Suprapubic skin (tissue), 4 donors: ENCODE results near the gene ACAP3. TPM values are rescaled to one million over a fixed set of nuclear protein-coding genes. Genes with fewer than 3 reads are reported as not detected.

ENCODE experiments used
- DNase-seq, 2 donors: peaks; one replicate each; pipeline ENCODE4 v3.0.0-alpha.2; 2019; ENCODE audit warnings: low spot score in 2 of 2
- H3K27ac ChIP-seq: fragments of 200-600 bp; sonication (generic); one replicate; pipeline ENCODE4 v1.5.1; 2019
- H3K27me3 ChIP-seq: fragments of 200-600 bp; sonication (generic); one replicate; pipeline ENCODE4 v1.5.1; 2019
- H3K36me3 ChIP-seq: fragments of 200-600 bp; sonication (generic); one replicate; pipeline ENCODE4 v1.5.1; 2019
- H3K4me1 ChIP-seq: fragments of 200-600 bp; sonication (generic); one replicate; pipeline ENCODE4 v1.5.1; 2019
- H3K4me3 ChIP-seq: fragments of 200-600 bp; sonication (generic); one replicate; pipeline ENCODE4 v1.5.1; 2019; ENCODE audit warnings: mild to moderate bottlenecking
- H3K9me3 ChIP-seq: fragments of 200-600 bp; sonication (generic); one replicate; pipeline ENCODE4 v1.5.1; 2019
- EP300 ChIP-seq: sonication (generic); formaldehyde crosslinking; IDR thresholded peaks from one replicate; pipeline ENCODE4 v1.6.1; 2017; ENCODE audit warnings: antibody characterized with exemption
- POLR2A ChIP-seq, 2 donors: fragments of 450-650 bp; IDR thresholded peaks; one replicate each; pipeline ENCODE4 v1.6.1; 2017; ENCODE audit warnings: antibody characterized with exemption in 2 of 2, mild to moderate bottlenecking in 2 of 2, moderate library complexity in 2 of 2
- POLR2AphosphoS5 ChIP-seq, 3 donors: sonication (generic); formaldehyde crosslinking; IDR thresholded peaks; one replicate each; pipeline ENCODE4 v1.6.1; 2017; ENCODE audit warnings: antibody characterized with exemption in 3 of 3
- WGBS: methylation state at CpG from one replicate; pipeline ENCODE4 v1.1.5; 2018; 5-methylcytosine and 5-hydroxymethylcytosine counted together
- total RNA-seq, 4 donors: library from RNA; depleted of rRNA; stranded (reverse); fragments of >200 nt; gene quantifications; one replicate each; pipeline ENCODE4 v1.1.0, GENCODE V29; 2016
- TF ChIP-seq, protein P1 (sequence below), 2 donors: fragments of 200-600 bp in 1 of 2; fragments of 450-650 bp in 1 of 2; sonication (generic) in 1 of 2; IDR thresholded peaks; one replicate each; pipeline ENCODE4 v1.5.1; 2016 to 2019; ENCODE audit warnings: antibody characterized with exemption in 2 of 2, mild to moderate bottlenecking in 1 of 2, moderate library complexity in 1 of 2

The ACAP3 gene
- total RNA-seq, 4 donors from 2014 or later: 112 to 309 (median 148) TPM

DNA sequence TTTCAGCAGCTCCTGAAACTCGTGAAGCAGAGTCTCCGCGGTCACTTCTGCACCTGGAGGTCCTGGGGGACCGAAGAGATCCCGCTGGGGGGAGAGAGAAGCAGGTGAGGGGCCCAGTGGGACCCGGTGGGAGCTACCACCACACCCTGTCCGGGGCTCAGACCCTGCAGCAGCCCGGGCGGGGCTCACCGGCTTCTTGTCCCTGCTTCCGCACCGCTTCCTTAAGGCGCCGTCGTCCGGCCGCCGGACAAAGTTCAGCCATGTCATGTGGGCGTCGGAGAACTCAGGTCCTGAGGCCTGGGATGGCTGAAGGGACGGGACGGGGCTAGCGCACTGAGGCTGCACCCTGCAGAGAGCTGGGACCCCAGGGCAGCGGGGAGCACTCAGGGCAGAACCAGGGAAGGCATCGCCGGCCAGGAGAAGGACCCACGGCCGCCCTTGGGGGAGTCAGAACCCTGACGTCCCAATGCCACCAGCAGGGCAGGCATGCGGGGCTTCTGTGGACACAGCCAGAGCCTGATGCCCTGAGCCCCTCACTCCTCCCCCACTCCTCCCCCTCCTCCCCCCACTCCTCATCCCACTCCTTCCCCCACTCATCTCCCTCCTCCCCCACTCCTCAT lies 63.4 kb downstream of the ACAP3 start:
- H3K36me3 ChIP-seq: no peaks in the 10 kb centered on the region
- no peak for TF ChIP-seq POLR2A (IDR thresholded peaks at IDR 0.05)
- no peak for TF ChIP-seq POLR2AphosphoS5 (IDR thresholded peaks at IDR 0.05)
- no peak for TF ChIP-seq EP300
- TF ChIP-seq, protein P1, sequence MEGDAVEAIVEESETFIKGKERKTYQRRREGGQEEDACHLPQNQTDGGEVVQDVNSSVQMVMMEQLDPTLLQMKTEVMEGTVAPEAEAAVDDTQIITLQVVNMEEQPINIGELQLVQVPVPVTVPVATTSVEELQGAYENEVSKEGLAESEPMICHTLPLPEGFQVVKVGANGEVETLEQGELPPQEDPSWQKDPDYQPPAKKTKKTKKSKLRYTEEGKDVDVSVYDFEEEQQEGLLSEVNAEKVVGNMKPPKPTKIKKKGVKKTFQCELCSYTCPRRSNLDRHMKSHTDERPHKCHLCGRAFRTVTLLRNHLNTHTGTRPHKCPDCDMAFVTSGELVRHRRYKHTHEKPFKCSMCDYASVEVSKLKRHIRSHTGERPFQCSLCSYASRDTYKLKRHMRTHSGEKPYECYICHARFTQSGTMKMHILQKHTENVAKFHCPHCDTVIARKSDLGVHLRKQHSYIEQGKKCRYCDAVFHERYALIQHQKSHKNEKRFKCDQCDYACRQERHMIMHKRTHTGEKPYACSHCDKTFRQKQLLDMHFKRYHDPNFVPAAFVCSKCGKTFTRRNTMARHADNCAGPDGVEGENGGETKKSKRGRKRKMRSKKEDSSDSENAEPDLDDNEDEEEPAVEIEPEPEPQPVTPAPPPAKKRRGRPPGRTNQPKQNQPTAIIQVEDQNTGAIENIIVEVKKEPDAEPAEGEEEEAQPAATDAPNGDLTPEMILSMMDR (IDR thresholded peaks at IDR 0.05): no peak
- DNase-seq: no peak
- no peaks in the 10 kb centered on the region for H3K9me3 ChIP-seq
- H3K4me1 ChIP-seq: peaks cover 33% of the 10 kb centered on the region
- H3K27ac ChIP-seq: no peak overlapping the region
- peaks cover 34% of the 10 kb centered on the region for H3K27me3 ChIP-seq
- H3K4me3 ChIP-seq: no peak overlapping the region
- WGBS: 81% methylated on average over 26 of the region's 30 CpGs

DNA sequence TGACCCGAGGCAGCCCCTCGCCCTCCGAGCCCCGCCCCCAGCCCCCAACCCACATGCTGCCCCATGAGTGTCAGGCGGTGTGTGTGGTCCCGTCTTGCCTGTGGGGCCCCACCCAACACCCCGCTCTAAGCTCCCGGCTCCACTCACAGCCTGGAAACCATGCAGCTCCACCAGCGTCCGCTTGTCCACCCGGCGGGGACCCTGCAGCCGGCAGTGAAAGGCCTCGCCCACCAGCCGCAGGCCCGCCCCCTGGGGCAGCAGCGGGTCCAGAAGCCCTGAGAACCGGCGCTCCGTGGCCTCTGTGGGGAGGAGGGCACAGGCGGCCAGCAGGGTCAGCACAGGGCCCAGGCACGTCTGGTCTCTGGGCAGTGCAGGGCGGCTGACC lies 63.9 kb downstream of the ACAP3 start:
- no peaks in the 10 kb centered on the region for H3K9me3 ChIP-seq
- peaks cover 38% of the 10 kb centered on the region for H3K4me1 ChIP-seq
- DNase-seq: no peak
- H3K27ac ChIP-seq: no peak overlapping the region
- WGBS: 61% methylated on average over 13 of the region's 23 CpGs
- H3K36me3 ChIP-seq: no peaks in the 10 kb centered on the region
- H3K27me3 ChIP-seq: peaks cover 38% of the 10 kb centered on the region
- H3K4me3 ChIP-seq: no peak overlapping the region
- TF ChIP-seq POLR2AphosphoS5 (IDR thresholded peaks at IDR 0.05) (no peak), EP300 (no peak), POLR2A (IDR thresholded peaks at IDR 0.05) (no peak)

DNA sequence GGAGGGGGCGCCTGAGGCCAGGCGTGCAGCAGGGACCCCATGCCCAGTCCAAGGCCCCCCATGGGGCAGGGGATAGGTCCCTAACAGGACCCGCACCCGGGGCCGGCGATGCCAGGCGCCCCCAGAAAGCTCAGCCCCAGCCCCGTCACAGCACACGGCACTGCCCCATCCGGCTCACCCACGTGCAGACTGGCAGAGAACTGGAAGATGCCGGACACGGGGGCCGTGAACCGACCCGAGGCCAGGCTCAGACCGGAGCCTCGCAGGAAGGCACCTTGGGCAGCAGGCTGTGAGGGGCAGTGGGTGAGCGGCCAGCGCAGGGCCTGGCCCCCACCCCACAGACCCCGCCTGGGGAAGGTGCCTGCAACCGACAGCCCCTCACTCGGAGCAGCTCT lies 64.5 kb downstream of the ACAP3 start:
- TF ChIP-seq POLR2AphosphoS5 (IDR thresholded peaks at IDR 0.05) (no peak), EP300 (no peak), POLR2A (IDR thresholded peaks at IDR 0.05) (no peak)
- TF ChIP-seq, protein P1 (IDR thresholded peaks at IDR 0.05): no peak
- DNase-seq: no peak
- no CpG with 5 or more reads among the region's 23 CpGs for WGBS
- H3K27ac ChIP-seq: no peak overlapping the region
- H3K27me3 ChIP-seq: peaks cover 38% of the 10 kb centered on the region
- H3K36me3 ChIP-seq: no peaks in the 10 kb centered on the region
- H3K4me1 ChIP-seq: peaks cover 43% of the 10 kb centered on the region
- H3K4me3 ChIP-seq: no peak overlapping the region
- no peaks in the 10 kb centered on the region for H3K9me3 ChIP-seq

DNA sequence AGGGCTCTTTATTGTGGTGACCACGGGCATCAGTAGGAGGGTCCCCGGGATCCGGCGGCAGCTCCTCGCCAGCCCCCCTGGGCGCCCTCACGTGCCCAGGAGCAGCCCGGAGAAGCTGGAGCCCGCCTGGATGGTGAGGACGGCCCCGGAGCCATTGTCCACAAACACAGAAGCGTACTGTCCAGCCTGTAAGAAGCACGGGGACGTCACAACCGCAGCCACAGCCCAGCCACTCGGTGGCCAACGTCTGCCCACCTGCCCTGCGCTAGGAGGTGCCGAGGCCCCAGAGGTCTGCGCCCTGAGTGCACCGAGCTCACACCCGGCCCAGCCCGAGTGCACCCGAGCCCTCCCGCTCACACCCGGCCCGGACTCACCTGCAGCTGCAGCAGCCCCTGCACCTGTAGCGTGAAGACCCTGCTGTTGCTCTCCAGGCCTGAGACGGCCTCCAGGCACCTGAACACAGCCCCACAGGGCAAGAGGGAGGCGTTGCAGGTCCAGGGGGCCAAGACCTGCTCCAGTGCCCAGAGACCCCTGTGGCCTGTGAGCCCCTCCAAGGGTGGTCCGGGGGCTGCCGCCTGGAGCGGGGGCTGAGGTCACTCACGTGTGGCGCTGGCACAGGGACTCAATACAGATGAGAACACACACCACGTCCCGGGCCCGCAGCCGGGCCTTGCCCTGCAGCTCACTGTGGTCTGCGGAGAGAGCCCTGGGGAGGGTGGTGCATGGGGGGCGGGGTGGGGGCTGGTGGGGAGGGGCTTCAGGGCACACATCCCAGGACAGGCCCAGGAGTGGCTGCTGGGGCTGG lies 65.1 kb downstream of the ACAP3 start:
- TF ChIP-seq POLR2A (IDR thresholded peaks at IDR 0.05) (no peak), EP300 (no peak), POLR2AphosphoS5 (IDR thresholded peaks at IDR 0.05) (no peak)
- TF ChIP-seq, protein P1 (IDR thresholded peaks at IDR 0.05): no peak
- Histone ChIP-seq H3K27ac (no peak overlapping the region), H3K9me3 (no peaks in the 10 kb centered on the region), H3K4me1 (peaks cover 49% of the 10 kb centered on the region), H3K4me3 (no peak overlapping the region), H3K36me3 (no peaks in the 10 kb centered on the region), H3K27me3 (peaks cover 33% of the 10 kb centered on the region)
- no peak for DNase-seq
- 91% methylated on average over 9 of the region's 41 CpGs for WGBS

Other genes with a start within 250 kb of the ACAP3 start
- 1 to 10 TPM; 1.8 to 4.9 (median 4.8) TPM for gene RNF223, start 233.6 kb downstream of the ACAP3 start, total RNA-seq
- 10 to 100 TPM; 12.8 to 48.4 (median 19.7) TPM for gene C1orf159, start 191.8 kb downstream of the ACAP3 start, total RNA-seq
- gene TTLL10, start 134.1 kb downstream of the ACAP3 start, total RNA-seq: not detected
- 10 to 100 TPM; 24.4 to 62.1 (median 33.5) TPM for gene TNFRSF18, start 101.3 kb downstream of the ACAP3 start, total RNA-seq
- 1 to 10 TPM in 1 of 4 donors, under 1 TPM in 2, not detected in 1; 0.42 to 1.4 (median 0.72) TPM for gene TNFRSF4, start 93.8 kb downstream of the ACAP3 start, total RNA-seq
- 10 to 100 TPM; 57.5 to 87.6 (median 73.1) TPM for gene SDF4, start 75.9 kb downstream of the ACAP3 start, total RNA-seq
- gene B3GALT6, start 75.7 kb downstream of the ACAP3 start, total RNA-seq: 10 to 100 TPM in 3 of 4 donors, 1 to 10 TPM in 1; 9.3 to 24.4 (median 16.4) TPM
- gene C1QTNF12, start 61.2 kb downstream of the ACAP3 start, total RNA-seq: 10 to 100 TPM in 1 of 4 donors, 1 to 10 TPM in 3; 4.3 to 23.5 (median 7.1) TPM
- 10 to 100 TPM; 30.2 to 70.0 (median 60.0) TPM for gene UBE2J2, start 34.1 kb downstream of the ACAP3 start, total RNA-seq
- gene SCNN1D, start 27.5 kb downstream of the ACAP3 start, total RNA-seq: 1 to 10 TPM; 1.5 to 4.7 (median 2.6) TPM
- gene PUSL1, start 667 bp upstream of the ACAP3 start, total RNA-seq: 10 to 100 TPM; 16.9 to 56.4 (median 36.4) TPM
- gene INTS11, start 16.7 kb upstream of the ACAP3 start, total RNA-seq: 100 to 1,000 TPM; 105 to 242 (median 151) TPM
- gene CPTP, start 16.9 kb upstream of the ACAP3 start, total RNA-seq: 10 to 100 TPM; 32.5 to 60.4 (median 54.3) TPM
- gene TAS1R3, start 23.4 kb upstream of the ACAP3 start, total RNA-seq: 1 to 10 TPM in 1 of 4 donors, under 1 TPM in 3; 0.56 to 1.8 (median 0.82) TPM
- gene DVL1, start 41.5 kb upstream of the ACAP3 start, total RNA-seq: 100 to 1,000 TPM in 3 of 4 donors, 10 to 100 TPM in 1; 99.4 to 151 (median 106) TPM
- gene MXRA8, start 50.6 kb upstream of the ACAP3 start, total RNA-seq: 10 to 100 TPM; 18.6 to 43.5 (median 21.9) TPM
- gene AURKAIP1, start 67.3 kb upstream of the ACAP3 start, total RNA-seq: 100 to 1,000 TPM in 1 of 4 donors, 10 to 100 TPM in 3; 55.8 to 106 (median 86.1) TPM
- gene CCNL2, start 91.4 kb upstream of the ACAP3 start, total RNA-seq: 100 to 1,000 TPM; 136 to 599 (median 160) TPM
- 100 to 1,000 TPM in 3 of 4 donors, 10 to 100 TPM in 1; 93.6 to 119 (median 109) TPM for gene MRPL20, start 99.4 kb upstream of the ACAP3 start, total RNA-seq
- gene ANKRD65, start 113.3 kb upstream of the ACAP3 start, total RNA-seq: 10 to 100 TPM in 1 of 4 donors, 1 to 10 TPM in 3; 2.8 to 10.3 (median 5.9) TPM
- 10 to 100 TPM; 14.5 to 27.6 (median 19.8) TPM for gene VWA1, start 127.8 kb upstream of the ACAP3 start, total RNA-seq
- 1 to 10 TPM in 2 of 4 donors, under 1 TPM in 2; 0.32 to 4.2 (median 1.2) TPM for gene ATAD3C, start 141.8 kb upstream of the ACAP3 start, total RNA-seq
- 10 to 100 TPM; 18.5 to 71.9 (median 23.7) TPM for gene ATAD3B, start 163.8 kb upstream of the ACAP3 start, total RNA-seq
- 10 to 100 TPM; 15.0 to 23.2 (median 19.7) TPM for gene ATAD3A, start 204.2 kb upstream of the ACAP3 start, total RNA-seq
- 1 to 10 TPM in 3 of 4 donors, not detected in 1; 1.0 to 1.7 (median 1.1) TPM for gene TMEM240, start 232.7 kb upstream of the ACAP3 start, total RNA-seq